Measurements from ENCODE around the gene AMTN.

Gene AMTN

DNA sequence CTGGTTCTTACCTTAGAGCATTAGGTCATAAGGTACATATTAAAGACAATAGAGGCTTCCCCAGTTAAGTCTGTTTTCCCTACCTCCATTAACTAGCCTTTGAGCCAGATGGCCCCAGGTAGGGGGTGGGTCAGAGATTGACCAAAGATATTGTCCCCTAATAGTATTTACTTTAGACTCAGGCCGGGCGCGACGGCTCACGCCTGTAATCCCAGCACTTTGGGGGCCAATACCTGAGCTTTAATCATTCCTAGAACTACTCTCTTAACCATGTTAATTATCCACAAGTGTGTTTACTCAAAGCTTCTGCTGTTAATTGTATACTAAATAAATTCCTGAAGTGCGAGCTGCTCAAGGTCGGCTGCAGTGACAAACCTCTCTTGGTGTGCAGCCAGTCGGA is 45.7 kb downstream of the AMTN start:
- DNase-seq (ENCODE audit: low read depth), result no peak

DNA sequence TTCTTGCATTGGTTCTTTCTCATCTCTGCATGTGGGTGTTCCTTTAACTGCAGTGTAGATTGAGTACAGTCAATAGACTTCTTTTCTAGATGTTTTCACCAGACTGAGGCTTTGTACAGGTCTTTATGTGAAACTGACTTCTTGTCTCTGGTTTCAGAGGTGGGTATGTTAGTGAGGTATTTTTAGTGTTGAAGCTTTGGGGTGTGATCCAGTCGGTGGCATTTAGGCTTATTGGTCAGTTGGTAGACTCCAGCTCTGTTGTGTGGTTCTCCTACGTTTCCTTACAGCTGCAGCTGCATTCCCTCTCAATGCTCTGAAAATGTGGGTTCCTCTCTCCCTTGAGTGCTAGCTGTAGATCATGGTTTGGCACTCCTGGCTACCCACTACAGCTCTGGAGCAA is 52.4 kb downstream of the AMTN start:
- DNase-seq (ENCODE audit: low read depth), result no peak

DNA sequence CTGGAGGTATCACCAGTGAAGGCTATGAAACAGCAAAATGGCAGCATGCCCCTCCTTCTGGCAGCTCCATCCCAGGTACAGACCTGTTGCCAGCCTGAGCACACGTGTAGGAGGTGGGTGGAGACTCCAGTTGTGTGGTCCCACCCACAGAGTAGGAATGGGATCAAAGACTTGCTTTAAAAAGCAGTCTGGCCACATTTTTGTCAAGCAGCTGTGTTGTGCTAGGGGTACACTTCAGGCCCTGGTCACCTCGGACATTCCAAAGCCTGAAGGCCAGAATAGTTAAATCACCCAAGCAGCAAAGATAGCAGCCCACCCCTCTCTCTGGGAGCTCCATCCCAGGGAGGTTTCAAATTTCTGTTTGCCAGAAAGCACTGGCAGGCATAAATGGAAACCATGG is 53.4 kb downstream of the AMTN start:
- DNase-seq (ENCODE audit: low read depth), result no peak

DNA sequence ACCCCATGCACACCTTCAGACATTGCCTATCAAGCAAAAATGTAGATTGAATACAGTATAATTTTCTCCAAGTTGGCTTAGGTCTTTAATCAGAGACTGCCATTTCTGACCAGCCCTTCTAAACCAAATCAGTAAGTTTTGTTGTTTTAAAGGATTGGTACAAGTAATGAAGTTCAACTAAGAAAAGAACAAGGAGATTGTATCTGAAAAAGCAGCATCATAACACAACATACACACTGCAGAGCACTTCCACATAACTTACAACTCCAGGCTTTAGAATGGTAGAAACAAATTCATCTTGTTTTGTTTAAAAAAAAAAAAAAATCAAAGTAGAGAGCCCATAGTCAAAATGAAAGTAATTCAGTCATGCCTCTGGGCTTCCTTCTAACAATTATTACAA is 57.6 kb downstream of the AMTN start:
- no peak for DNase-seq (ENCODE audit: low read depth)

DNA sequence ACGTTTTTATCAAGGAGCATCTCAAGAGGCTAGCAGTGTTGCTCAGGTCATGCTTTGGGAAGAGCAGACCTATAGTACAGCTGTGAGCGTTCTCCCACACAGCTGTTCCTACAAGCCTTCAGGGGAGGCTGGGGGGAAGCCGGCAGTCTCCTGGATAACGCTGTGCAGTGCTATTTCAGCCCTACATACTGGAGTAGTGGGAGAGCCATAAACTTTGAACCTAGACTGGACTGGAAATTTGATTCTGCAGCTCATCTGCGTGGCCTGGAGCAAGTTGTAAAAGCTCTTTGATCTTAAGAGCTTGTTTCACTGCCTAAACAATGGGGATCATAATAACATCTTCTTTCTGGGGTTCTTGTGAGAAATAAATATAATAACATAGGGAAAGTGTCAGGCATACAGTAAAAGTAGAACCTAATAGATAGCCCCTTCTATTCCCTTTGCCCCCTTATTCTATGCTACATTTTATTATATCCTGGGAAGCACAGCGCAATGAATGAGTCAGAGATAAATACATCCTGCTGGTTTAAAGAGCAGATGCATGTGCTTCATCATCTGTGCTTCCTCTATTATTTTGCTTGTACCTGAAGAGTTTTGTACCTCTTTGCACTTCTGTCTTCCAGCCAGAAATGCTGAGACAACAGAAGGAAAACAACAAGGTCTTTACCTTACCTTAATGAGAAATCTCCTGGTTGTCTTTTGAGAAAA is 59.0 kb downstream of the AMTN start:
- no peak for DNase-seq (ENCODE audit: low read depth)

DNA sequence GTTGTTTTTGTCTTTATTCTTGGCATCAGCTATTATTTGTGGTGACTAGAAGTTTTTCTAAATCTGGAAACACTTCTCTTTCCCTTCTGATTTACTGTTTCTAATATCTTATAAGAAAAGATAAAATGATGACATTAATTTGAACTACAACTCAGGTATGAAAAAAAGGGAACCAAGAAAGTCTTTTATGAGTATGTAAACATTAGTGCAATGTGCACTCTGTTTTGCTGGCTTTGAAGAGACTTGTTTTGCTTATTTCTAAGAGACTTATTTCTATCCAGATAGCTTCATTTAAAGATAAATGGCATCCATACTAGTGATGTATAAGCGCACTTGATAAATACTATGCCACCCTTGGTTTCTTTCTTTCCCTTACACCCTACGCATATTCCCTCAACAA is 63.6 kb downstream of the AMTN start:
- DNase-seq (ENCODE audit: low read depth), result no peak

All from non-pigmented ciliary epithelial cell (primary cell).